IPS DF 19.7 (cell line): ENCODE data around the gene TMEM63B.
"Not testable (repeated sequence)": the region's sequence is repeated elsewhere in the genome, so short reads cannot be mapped to it uniquely, and the experiment has no call there.

Experiments used
- DNase-seq: peaks from one replicate; pipeline ENCODE4 v3.0.0-alpha.2; 2013; ENCODE audit warnings: low read depth, low spot score

The TMEM63B gene

DNA sequence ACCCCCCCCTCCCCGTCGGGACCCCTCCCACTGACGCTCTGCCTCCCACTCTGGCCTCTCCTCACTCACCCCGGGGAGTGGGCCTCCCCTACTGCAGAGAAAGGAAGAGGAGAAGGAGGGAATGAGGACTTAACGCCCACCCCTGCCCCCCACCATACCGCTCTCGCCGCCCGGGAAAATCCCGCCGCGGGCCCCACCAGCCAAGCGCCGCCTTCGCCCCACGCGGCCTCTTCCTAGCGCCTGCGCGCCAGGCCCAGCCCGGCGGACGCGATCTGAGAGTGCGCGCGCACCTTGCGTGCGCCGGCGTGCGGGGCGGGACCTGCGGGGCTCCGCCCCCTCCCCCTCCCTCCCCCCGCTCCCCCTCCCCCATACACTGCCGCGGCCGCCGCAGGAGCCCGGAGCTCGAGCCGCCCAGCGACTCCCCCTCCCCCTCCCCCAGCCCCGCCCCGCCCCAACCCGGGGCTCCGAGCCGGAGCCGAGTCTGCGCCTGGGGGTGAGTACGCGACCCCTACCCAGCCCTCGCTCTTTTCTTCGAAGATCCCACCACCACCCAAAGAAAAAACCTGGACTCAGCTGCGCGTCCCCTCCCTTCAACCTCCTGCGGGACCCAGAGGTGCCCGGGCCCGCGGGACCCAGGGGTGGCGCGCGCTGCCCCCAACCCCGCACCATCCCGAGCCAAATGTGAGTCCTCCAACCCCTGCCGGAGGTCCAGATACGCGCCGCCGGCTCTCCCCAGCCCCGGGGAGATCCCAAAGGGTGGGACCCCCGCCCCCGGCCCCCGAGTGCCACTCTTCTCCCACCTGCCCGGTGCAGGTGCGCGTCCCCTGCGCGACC is at the start of gene TMEM63B, which contains the start of gene MRPL14:
TMEM63B (plus strand) TSS at position 369 of the 834 bp plus-strand sequence. CDS start 7,031 bp downstream, outside the sequence.
MRPL14 (minus strand) TSS at position 267 of the 834 bp plus-strand sequence. CDS start 10,841 bp downstream, outside the sequence.
- no peak for DNase-seq

- DNase-seq, result no peak
Observed at GRCh38 chr6:44078219-44078826, 49.0 kb upstream of the TMEM63B start.

DNA sequence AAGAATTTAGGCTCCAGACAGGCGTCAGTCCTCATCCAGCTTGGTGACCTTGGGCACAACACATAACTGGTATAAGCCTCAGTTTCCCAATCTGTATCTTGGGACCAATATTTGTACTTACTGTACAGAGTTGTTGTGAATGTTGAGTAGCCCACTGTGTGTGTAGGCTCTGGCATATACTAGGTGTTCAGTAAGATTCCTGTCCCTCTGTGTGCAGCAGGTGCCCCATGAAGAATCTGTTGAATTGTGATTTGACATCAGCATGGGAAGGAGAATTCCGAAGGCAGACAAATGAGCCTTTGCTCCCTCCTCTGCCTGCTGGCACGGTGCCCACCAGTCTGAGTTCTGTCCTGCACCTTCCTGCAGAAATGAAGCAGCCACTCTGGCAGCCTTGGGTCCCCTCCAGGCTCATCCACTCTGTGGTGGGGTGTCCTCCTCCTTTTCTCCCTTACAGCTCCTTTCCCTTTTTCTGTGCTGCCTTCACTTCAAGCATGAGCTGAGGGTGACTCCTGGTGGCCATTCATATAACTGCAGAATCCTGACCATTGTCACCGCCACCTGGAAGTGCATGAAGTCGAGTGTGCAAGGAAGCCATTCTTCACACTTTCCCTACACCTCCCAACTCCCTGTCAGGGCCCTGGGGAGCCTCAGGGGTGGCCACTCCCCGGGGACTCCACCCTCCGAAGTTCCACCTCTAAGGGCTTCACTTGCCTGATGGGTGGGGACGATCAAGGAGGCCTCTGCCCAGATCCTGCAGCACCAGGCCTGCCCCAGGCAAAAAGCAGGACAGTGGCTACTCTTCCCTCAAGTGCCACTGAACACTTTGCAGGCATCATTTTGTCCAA is 48.3 kb upstream of the TMEM63B start:
- DNase-seq, result no peak

DNA sequence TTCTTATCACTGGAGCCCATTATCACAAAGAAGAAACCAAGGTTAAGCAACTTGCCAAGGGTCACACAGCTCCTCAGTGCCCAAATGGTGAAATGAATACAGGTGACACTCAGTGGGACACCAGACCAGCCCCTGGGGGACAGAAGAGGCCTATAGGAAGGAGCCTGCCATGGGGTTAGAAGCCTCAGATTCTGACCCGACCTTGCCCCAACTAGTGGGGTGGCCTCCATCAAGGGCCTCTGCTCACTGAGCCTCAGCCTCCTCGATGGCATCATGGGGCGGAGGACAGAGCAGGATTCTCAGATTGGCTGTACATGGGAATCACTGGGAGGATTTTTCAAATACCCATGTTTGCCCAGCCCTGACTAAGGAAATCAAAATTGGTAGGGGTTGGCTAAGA is 47.7 kb upstream of the TMEM63B start:
- DNase-seq, result no peak

DNA sequence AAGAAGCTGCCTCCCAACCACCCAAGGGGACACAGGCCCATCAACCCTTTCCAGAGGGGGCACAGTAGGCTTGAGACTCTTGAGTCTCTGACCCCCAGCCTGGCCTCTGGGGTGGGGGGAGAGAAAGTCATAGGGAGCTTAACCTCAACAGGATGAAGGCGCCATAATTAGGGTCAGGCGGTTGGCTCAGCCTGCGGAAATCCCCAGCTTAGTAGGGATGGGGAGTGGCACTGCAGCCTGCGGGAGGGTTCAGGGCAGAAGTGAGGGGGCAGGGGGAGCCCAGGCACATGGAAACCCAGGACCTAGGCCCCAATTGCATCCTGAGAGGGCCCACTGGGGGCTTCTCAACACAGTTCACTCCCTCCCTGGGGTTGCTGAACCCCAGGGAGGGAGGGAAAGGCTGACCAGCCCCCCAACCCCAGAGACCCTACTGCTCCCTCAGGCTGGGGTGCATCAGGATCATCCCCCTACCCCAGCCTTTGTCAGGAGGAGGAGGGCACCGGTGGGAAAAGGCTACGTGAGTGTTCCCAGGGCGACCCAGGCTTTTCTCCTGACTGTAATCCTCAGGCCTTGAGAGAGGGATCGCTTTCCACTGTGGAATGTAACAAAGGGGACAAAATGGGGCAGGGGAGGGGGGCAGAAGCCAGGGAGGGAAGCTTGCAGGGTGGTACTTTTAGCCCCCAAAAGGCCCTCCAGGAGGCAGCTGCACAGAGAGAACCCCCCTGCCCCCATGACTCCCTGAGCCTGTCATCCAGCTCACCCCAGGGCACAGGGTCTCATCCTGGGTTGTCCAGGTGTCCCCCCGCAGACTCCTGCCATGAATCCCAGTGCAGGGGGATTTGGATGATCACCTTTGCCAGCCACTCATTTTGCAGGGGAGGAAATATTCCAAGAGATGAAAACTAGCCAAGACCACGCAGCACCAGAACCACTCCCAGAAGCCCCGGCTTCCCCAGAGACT is 46.5 kb upstream of the TMEM63B start:
- no peak for DNase-seq

DNA sequence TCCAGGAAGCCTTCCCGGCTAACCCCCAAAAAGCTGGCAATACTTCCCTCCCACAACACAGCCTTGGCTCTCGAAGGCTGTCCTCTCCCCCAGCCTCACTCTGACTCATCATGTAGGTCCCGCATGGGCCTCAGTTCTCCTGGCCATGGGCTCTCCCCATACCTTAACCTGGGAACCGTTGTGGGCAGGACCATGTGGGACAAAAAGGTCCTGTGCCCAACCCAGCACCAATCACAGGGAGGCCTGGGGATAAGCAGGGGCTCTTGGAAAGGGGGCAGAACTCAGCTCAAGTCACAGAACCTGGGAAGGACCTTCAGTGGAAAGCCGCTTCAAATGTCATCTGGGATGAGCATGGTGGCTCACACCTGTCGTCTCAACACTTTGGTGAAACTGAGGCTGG is 45.6 kb upstream of the TMEM63B start:
- DNase-seq, result no peak

DNA sequence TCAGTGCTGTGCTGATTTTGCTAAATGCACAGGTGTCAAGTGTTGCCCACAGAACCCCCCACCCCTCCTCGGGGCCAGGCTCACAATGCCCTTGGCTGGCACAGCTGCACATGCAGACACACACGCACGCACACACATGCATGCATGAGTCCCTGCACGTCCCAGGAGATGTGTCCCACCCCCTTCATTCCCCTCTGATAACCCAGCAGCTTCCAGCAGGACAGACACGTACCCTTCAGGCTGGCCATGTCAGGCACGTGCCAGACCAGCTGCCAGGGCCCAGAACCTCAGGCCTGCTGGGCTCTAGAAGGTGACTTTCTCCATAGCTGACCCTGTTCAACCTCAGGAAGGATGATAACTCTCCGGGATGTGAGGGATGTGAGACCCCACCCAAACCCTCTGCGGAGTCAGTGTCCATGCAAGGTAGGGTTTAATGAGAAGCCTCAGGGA is 44.5 kb upstream of the TMEM63B start:
- no peak for DNase-seq

DNA sequence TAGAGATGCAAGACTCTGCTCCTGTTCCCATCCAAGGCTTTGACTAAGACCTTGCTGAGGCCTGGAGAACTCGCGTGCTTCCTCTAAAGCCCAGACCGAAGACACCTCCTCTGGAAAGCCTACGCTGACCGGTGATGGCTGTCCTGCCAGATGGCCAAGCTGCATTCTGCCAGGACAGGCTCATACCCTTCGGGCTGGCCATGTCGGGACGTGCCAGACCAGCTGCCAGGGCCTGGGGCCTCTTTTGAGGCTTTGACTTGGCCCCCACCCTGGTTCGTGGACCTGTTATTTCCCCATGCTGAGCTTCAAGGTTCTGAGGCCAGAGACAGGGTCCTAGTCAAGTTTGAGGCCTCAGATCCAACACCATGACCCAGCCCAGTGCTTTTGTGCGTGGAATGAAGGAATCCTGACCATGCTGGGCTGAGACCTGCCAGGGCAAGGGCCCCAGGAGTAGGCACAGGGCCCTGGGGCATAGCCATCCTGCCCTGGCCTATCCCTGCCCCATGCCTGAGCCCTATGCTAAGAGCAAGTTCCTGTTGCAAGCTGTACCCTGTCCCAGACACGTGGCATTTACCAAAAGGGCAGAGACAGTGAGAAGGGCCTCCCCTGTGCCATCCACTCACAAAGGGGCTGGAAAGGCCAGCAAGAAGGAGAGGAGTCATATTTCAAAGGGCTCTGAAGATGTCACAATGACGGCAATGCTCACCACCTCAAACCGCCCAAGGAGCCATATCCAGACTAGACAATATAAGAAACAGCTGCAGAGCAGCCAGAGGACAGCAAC is 42.9 kb upstream of the TMEM63B start:
- DNase-seq, result no peak

DNA sequence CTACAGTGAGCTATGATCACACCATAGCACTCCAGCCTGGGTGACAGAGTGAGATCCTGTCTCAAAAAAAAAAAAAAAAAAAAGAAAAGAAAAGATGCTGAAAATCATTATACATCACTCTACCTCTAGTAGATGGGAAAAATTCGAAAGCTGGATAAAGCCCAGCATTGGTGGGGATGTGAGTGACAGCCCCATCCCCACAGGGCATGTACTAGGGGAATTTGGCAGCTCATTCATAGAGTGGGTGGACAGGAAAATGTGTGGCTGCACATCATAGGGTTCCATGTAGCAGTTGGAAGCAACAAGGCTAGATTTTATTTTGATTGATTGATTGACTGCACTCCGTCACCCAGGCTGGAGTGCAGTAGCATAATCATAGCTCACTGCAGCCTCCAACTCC is 42.1 kb upstream of the TMEM63B start:
- no peak for DNase-seq

- no peak for DNase-seq
Observed at GRCh38 chr6:44086931-44087574, 40.3 kb upstream of the TMEM63B start.

DNA sequence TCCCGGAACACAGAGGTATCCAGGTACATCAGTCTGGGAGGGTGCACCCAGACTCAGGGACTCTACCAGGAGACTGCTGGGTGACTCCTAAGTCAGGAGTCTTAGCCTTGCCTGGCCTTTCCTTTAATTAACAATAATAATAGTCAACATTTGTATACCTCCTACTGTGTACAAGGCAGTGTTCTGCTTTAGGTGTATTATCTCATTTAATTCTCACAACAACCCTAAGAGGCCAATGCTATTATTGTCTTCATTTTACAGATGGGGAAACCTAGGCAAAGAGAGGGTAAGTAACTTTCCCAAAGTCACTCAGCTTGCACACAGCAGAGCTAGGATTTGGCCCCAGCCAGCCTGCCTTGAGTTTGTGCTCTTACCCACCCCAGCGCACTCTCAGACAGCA is 39.7 kb upstream of the TMEM63B start:
- no peak for DNase-seq

- DNase-seq, result no peak
Observed at GRCh38 chr6:44088827-44089590, 38.3 kb upstream of the TMEM63B start.

DNA sequence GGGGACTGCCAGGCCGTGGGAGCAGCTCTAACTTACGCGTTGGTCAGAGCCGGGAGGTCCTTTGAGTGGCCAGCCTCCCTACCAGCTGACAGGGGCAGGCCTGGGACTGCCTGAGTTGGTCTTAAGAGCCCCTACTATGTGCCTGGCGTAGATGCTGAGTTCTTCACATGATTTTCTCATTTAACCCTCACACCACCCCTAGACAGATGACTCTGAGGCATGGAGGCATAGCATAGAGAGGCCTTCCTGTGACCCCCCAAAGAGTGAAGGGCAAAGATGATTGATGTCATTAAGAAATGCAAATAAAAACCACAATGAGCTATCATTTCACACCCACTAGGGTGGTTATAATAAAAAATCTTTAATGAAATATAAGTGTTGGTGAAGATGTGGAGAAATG is 36.9 kb upstream of the TMEM63B start:
- DNase-seq, result no peak

DNA sequence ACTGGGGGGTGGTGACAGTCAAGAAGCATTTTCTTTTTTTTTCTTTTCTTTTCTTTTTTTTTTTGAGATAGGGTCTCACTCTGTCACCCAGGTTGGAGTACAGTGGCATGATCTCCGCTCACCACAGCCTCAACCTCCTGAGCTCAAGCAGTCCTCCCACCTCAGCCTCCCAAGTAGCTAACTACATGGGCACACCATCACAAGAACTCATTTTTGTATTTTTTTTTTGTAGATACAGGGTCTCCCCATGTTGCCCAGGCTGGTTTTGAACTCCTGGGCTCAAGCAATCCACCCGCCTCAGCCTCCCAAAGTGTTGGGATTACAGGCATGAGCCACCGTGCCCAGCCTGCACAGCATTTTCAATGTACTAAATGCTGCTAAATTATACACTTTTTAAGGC is 36.0 kb upstream of the TMEM63B start:
- DNase-seq, result not testable (repeated sequence)

DNA sequence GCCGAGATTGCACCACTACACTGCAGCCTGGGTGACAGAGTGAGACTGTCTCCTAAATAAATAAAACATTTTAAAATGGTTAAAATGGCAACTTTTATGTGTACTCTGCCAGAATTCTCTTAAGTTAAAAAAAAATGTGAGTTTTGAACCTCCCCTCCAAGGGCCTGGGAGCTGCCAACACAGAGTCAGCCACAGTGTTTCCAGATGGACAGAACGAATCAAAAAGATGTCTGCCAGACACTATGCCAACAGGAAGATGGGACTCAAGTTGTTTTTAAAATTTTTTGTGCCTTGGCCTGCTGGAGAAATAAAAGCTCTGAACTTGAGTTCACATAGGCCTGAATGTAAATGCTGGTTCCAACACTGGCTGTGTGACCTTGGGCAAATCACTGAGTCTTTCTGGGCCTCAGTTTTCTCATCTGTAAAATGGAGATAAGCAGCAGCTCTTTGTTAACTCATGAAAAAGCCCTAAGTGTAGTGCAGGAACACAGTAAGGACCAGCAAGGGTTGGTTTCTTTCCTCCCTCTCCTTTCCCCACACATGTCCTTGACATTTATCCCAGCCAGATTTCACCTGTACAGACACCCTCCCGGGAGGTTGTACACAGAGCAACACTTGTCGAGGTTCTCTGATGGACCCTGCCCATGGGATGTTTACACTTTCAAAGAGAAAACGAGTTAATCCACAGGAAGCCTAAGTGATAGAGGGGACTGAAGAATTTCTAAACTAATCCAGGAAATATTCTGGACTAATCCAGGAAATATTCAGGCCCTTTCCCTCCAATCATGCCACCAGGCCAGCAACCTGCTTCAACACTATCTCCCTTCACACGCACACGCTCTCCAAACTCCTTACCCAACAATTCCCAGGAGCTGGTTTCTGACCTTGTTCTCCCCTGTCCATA is 35.1 kb upstream of the TMEM63B start:
- DNase-seq, result no peak

GRCh38 chr6:44093066-44093465 is 34.3 kb upstream of the TMEM63B start:
- no peak for DNase-seq

DNA sequence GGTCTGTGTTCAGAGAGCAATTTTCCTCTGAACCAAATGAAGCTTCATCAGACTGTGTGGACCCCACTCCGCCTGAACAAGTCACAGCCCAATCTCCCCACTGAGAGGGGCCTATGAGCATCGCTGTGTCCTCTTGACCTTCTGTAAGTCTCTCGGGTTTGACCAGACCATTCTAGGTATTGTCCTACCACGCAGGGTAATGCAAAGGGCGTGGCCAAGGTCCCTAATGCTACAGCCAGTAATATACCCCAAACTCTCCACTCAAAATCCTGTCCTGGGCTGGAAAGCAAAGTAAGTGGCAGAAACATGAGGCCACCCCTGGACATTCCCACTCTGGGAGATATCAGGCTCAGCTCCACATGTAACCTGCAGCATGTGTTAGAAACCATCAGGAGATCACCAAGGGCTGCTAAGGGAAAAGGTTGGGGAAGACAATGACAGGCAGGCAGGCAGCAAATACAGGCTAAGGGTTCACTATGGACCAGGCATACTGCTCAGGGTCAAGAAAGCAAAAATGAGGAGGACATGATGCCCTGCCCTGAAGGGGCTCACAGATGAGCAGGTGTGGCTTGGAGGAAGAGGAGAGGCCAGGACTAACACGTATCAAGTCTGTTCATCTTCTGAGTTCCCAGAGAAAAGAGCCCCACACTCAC is 33.5 kb upstream of the TMEM63B start:
- DNase-seq, result no peak
